H7 (cell line): Measurements from ENCODE around the gene SLC35E3. TPM values are rescaled to one million over a fixed set of nuclear protein-coding genes. Genes with fewer than 3 reads are reported as not detected.

Experiments used
- DNase-seq: peaks from one replicate; pipeline ENCODE4 v3.0.0; 2012
- H3K27me3 ChIP-seq: 2 replicates; pipeline ENCODE4 v1.6.0; 2011; ENCODE audit warnings: mild to moderate bottlenecking, low read length; ENCODE audit not compliant: control insufficient read depth, insufficient read depth
- H3K36me3 ChIP-seq: replicated peaks from 2 replicates; pipeline ENCODE4 v1.5.1; 2011; ENCODE audit warnings: low read length; ENCODE audit not compliant: control insufficient read depth, insufficient read depth
- H3K4me3 ChIP-seq: 2 replicates; pipeline ENCODE4 v1.5.1; 2011; ENCODE audit warnings: low read depth, mild to moderate bottlenecking, control low read depth, low read length, moderate library complexity; ENCODE audit not compliant: insufficient read depth
- total RNA-seq: library from RNA; depleted of rRNA; stranded (reverse); fragments of >200 nt; shearing (Covaris generic); gene quantifications from 2 replicates; pipeline ENCODE4 v1.2.3, GENCODE V29; 2014; rRNA removed

SLC35E3 gene
- total RNA-seq, 1 experiment from 2014 or later, result 3.8 TPM

- H3K27me3 ChIP-seq, result no peaks in the 10 kb centered on the region
- no peak for DNase-seq
- H3K4me3 ChIP-seq, result no peak overlapping the region
- H3K36me3 ChIP-seq, result peaks cover 40% of the 10 kb centered on the region
Measured at GRCh38 chr12:68824131-68824530, 78.2 kb downstream of the SLC35E3 start.

DNA sequence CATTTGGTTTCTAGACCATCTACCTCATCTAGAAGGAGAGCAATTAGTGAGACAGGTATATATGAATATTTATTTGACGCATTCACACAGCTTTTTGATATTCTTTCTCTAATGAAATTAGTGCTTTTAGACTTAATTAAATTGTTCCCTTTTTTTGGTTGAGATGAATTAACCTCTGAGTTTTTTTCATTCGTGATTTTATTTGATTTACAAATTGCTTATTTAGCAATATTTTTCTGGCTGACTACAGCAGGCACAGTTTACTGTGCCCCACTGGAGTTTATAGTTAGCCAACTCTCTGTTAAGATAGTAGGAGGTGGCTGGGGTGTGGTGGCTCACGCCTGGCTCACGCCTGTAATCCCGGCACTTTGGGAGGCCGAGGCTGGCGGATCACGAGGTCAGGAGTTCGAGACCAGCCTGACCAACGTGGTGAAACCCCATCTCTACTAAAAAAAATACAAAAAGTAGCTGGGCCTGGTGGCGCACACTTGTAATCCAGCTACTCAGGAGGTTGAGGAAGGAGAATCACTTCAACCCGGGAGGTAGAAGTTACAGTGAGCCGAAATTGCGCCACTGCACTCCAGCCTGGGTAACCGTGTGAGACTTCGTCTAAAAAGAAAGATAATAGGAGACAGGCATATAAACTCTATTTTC lies 78.7 kb downstream of the SLC35E3 start:
- Histone ChIP-seq H3K36me3 (peaks cover 40% of the 10 kb centered on the region), H3K4me3 (no peak overlapping the region), H3K27me3 (no peaks in the 10 kb centered on the region)
- DNase-seq, result no peak

DNA sequence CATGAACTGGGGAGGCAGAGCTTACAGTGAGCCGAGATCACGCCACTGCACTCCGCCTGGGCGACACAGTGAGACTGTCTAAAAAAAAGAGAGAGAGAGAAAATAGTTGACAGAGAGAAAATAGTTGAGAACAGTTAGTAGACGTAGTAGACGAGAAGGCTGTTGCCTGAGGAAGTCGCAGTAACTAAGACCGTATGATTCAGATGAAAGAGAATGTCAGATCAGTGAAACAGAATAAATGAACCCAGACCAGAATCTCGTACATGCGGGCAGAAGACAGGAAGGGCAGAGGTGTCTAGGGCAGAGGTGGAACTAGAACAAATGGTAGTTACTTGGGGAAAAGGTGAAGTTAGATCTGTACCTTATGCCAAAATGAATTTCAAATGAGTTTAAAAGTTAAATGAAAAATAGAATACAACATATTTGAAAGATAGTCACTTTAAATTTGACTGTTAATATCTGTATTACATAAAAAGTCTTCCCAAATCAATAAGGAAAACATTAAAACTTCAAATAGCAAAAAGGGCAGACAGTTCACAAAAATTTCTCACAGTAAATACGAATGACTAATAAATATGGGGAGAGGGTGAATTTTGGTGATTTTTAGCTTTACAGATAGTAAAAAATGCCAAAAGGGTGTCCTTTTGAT lies 79.7 kb downstream of the SLC35E3 start:
- Histone ChIP-seq H3K36me3 (peaks cover 35% of the 10 kb centered on the region), H3K4me3 (no peak overlapping the region), H3K27me3 (no peaks in the 10 kb centered on the region)
- no peak for DNase-seq

- no peak for DNase-seq
- Histone ChIP-seq H3K27me3 (no peaks in the 10 kb centered on the region), H3K4me3 (no peak overlapping the region), H3K36me3 (peaks cover 33% of the 10 kb centered on the region)
Measured at GRCh38 chr12:68827895-68828671, 82.1 kb downstream of the SLC35E3 start.

DNA sequence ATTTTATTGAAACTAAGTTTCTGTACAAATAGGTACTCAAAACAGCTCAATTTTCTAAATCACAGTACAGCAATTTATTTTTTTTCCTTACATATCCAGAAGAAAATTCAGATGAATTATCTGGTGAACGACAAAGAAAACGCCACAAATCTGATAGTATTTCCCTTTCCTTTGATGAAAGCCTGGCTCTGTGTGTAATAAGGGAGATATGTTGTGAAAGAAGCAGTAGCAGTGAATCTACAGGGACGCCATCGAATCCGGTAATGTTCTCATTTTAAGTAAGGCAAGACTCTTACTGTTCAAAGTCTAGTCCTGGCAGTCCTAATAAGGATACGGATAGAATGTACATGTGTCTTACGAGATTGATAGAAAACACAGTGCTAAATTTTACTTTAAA lies 82.7 kb downstream of the SLC35E3 start:
- Histone ChIP-seq H3K27me3 (no peaks in the 10 kb centered on the region), H3K4me3 (no peak overlapping the region), H3K36me3 (peaks cover 30% of the 10 kb centered on the region)
- no peak for DNase-seq

Other genes starting within 250 kb of the SLC35E3 start
- gene RAP1B, start 135.3 kb upstream of the SLC35E3 start, total RNA-seq, result 89.3 and 103 TPM in 2 replicates
- gene NUP107, start 59.2 kb upstream of the SLC35E3 start, total RNA-seq, result 141 and 160 TPM in 2 replicates
- 40.6 and 48.3 TPM in 2 replicates for gene MDM2, start 62.0 kb downstream of the SLC35E3 start, total RNA-seq
- 0.28 TPM in 1 of 2 replicates, not detected in the other for gene CPM, start 187.0 kb downstream of the SLC35E3 start, total RNA-seq